KMS-11 (cell line): ENCODE measurements around the gene SSNA1.

Source experiments
- H2AFZ ChIP-seq: fragments of 200-600 bp; sonication (generic); 2 replicates; pipeline ENCODE4 v1.6.1; 2016; ENCODE audit warnings: antibody characterized with exemption, mixed run types, low read depth
- H3K27ac ChIP-seq: fragments of 200-600 bp; sonication (generic); 2 replicates; pipeline ENCODE4 v1.6.1; 2016; ENCODE audit warnings: mild to moderate bottlenecking, mixed run types
- H3K27me3 ChIP-seq: fragments of 200-600 bp; sonication (generic); 2 replicates; pipeline ENCODE4 v1.6.1; 2017; ENCODE audit warnings: mild to moderate bottlenecking, low read depth, mixed run types, moderate library complexity; ENCODE audit not compliant: insufficient read depth
- H3K36me3 ChIP-seq: fragments of 200-600 bp; sonication (generic); 2 replicates; pipeline ENCODE4 v1.6.1; 2017; ENCODE audit warnings: mild to moderate bottlenecking, mixed run types; ENCODE audit not compliant: insufficient read depth
- H3K4me1 ChIP-seq: fragments of 200-600 bp; sonication (generic); 2 replicates; pipeline ENCODE4 v1.6.1; 2016; ENCODE audit warnings: mild to moderate bottlenecking, low read depth, mixed run types; ENCODE audit not compliant: poor library complexity, severe bottlenecking
- H3K4me2 ChIP-seq: fragments of 200-600 bp; sonication (generic); 2 replicates; pipeline ENCODE4 v1.7.0; 2016; ENCODE audit warnings: mild to moderate bottlenecking, mixed run types
- H3K4me3 ChIP-seq: fragments of 200-600 bp; sonication (generic); IDR thresholded peaks from 2 replicates; pipeline ENCODE4 v1.6.1; 2017; ENCODE audit warnings: low read depth, low read length, mixed read lengths; ENCODE audit not compliant: insufficient read depth
- H3K79me2 ChIP-seq: fragments of 200-600 bp; sonication (generic); 2 replicates; pipeline ENCODE4 v1.6.1; 2016; ENCODE audit warnings: low read depth, mixed run types; ENCODE audit not compliant: insufficient read depth
- H3K9ac ChIP-seq: fragments of 200-600 bp; sonication (generic); 2 replicates; pipeline ENCODE4 v1.6.1; 2016; ENCODE audit warnings: mild to moderate bottlenecking, mixed run types
- H4K20me1 ChIP-seq: fragments of 200-600 bp; sonication (generic); 2 replicates; pipeline ENCODE4 v1.6.1; 2016; ENCODE audit warnings: mild to moderate bottlenecking, mixed run types; ENCODE audit not compliant: insufficient read depth
- CTCF ChIP-seq: fragments of 200-600 bp; sonication (generic); conservative IDR thresholded peaks from 2 replicates; pipeline ENCODE4 v1.6.1; 2017; ENCODE audit warnings: low read depth, mild to moderate bottlenecking, antibody characterized with exemption, low read length, moderate library complexity, mixed read lengths

The SSNA1 gene

DNA sequence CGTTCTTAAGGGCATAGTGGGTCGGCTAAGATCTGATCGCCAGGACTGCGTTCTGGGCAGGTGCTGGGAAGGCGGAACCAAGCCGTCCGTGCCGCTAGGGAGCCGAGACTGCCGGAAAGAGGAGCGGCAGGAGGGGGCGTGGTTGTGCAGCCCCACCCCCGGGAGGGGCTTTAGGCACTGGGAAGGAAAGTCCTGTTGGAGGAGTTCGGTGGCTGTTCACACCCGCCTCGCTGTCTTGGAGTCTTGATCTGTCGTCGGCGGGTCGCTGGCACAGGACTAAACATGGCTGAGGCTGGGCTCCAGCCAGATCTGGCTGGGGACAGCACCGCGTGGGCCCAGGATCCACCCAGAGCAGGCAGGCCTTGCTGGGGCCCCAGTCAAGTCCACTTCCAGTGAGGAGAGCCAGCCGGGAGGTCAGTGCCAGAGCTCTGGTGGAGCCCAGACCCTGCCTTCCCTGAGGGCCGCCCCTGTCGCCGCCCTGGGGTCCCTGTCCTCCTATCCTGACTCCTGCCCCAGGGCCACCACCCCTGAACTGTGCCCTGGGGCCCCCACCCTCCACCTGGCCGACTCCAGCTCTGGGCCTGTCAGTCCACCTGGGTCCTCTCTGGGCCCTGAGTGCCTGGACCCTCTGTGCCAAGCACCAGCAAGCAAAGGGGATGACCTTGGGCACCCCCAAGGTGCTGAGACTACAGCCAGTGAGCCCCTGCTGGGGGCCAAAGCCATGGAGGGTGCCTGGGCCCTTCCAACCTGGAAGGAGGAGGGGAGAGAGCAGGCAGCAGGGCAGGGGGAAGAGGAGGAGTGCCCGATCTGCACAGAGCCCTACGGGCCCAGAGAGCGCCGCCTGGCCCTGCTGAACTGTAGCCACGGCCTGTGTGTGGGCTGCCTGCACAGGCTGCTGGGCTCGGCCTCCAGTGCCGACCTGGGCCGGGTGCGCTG, 29.1 kb downstream of the SSNA1 start:
- H4K20me1 ChIP-seq: no peaks in the 10 kb centered on the region
- no peak for TF ChIP-seq CTCF
- H2AFZ ChIP-seq: no peak overlapping the region
- H3K4me1 ChIP-seq: no peaks in the 10 kb centered on the region
- H3K9ac ChIP-seq: no peak overlapping the region
- H3K27ac ChIP-seq: no peak overlapping the region
- no peak overlapping the region for H3K4me3 ChIP-seq
- H3K79me2 ChIP-seq: no peaks in the 10 kb centered on the region
- no peak overlapping the region for H3K4me2 ChIP-seq
- no peaks in the 10 kb centered on the region for H3K27me3 ChIP-seq
- H3K36me3 ChIP-seq: no peaks in the 10 kb centered on the region

DNA sequence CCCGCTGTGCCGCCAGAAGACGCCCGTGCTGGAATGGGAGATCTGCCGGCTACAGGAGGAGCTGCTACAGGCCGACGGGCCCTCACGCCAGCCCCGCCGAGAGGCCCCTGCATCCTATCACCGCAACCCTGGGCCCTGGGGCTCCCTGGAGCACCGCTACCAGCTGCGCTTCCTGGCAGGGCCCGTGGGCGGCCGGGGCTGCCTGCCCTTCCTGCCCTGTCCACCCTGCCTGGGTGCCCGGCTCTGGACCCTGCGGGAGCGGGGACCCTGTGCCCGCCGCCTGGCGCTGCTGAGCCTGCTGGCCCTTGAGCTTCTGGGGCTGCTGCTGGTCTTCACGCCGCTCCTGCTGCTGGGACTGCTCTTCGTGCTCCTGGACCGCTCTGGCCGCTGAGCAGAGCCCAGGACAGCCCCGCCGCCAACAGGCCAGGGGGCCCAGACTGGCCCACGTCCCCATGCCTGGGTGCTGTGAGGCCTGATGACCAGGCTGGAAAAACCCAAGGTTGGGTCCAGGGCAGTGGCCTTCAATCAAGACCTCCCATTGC, 29.8 kb downstream of the SSNA1 start:
- Histone ChIP-seq H3K9ac (no peak overlapping the region), H3K27ac (no peak overlapping the region), H3K79me2 (no peaks in the 10 kb centered on the region), H3K4me2 (no peak overlapping the region), H4K20me1 (no peaks in the 10 kb centered on the region), H3K4me3 (no peak overlapping the region), H3K36me3 (no peaks in the 10 kb centered on the region), H3K4me1 (peaks cover 4% of the 10 kb centered on the region), H2AFZ (no peak overlapping the region), H3K27me3 (no peaks in the 10 kb centered on the region)
- no peak for TF ChIP-seq CTCF

DNA sequence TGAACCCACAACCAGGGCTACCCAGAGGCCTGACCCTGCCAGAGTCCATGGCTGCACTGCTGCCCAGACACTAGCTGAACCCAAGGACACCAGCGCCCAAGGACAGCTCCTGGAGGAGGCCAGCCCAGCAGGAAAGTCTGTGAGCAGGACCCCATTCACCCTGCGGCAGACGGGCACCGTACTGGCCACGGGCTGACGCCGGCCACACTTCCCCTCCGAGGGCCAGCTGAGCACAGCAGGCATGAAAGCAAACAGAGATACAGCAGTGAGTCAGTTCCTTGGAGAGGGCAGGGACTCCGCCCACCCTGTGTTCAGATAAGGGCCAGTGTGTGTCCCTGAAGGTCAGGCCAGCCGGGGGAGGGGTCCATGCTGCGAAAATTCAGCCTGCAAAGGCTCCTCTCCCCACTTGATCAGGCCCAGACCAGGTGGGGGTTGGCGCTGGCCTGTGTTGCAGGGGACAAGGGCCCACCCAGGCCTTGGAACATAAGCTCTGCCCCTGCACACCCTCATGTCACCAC, 30.3 kb downstream of the SSNA1 start:
- H3K36me3 ChIP-seq: no peaks in the 10 kb centered on the region
- H3K27me3 ChIP-seq: no peaks in the 10 kb centered on the region
- H4K20me1 ChIP-seq: no peaks in the 10 kb centered on the region
- no peaks in the 10 kb centered on the region for H3K79me2 ChIP-seq
- H3K4me2 ChIP-seq: no peak overlapping the region
- H3K4me1 ChIP-seq: peaks cover 5% of the 10 kb centered on the region
- no peak overlapping the region for H3K27ac ChIP-seq
- no peak for TF ChIP-seq CTCF
- H2AFZ ChIP-seq: no peak overlapping the region
- H3K9ac ChIP-seq: no peak overlapping the region
- no peak overlapping the region for H3K4me3 ChIP-seq

DNA sequence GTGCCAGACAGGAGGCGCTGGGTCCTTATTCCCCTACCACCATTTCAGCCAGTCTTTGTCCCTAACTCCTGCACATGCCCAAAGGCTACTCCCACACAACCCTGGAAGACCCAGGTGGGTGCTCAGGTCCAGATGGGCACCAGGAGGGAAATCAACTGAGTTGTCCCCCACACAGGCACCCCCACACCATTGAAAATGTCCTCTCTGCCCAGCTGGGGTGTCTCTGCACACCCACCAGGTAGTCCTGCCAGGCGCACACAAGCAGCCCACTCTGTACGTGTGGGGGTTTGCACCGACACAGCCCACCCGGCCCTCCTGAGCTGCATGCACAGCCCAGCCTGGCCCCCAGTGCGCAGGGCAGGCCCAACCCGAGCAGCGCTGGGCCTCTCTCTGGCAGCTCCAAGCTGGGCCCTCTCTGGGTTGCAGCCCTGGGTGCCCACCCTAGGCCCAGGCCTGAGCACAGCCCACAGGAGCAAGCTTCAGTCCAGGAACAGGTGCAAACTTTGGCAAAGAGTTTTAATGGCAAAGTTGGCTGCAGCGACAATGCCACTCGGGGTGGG, 31.4 kb downstream of the SSNA1 start:
- Histone ChIP-seq H3K27ac (no peak overlapping the region), H3K9ac (no peak overlapping the region), H2AFZ (no peak overlapping the region), H3K36me3 (no peaks in the 10 kb centered on the region), H3K79me2 (no peaks in the 10 kb centered on the region), H3K4me1 (peaks cover 10% of the 10 kb centered on the region), H3K27me3 (no peaks in the 10 kb centered on the region), H3K4me2 (no peak overlapping the region), H4K20me1 (no peaks in the 10 kb centered on the region), H3K4me3 (no peak overlapping the region)
- no peak for TF ChIP-seq CTCF
